ENCODE results near the gene CD2. TPM values are rescaled to one million over a fixed set of nuclear protein-coding genes. Genes with fewer than 3 reads are reported as not detected.

CD2 gene
- polyA plus RNA-seq, 4 donors = 0.19 to 0.60 (median 0.26) TPM

GRCh38 chr1:116726872-116727820, 27.1 kb upstream of the CD2 start:
- no peak for DNase-seq (ENCODE audit: low read depth in 4 of 4, low spot score in 3 of 4)

GRCh38 chr1:116731439-116731838, 22.8 kb upstream of the CD2 start:
- DNase-seq (ENCODE audit: low read depth in 4 of 4, low spot score in 3 of 4) = no peak

GRCh38 chr1:116732726-116733125, 21.5 kb upstream of the CD2 start:
- DNase-seq (ENCODE audit: low read depth in 4 of 4, low spot score in 3 of 4) = no peak

GRCh38 chr1:116733476-116734365, 20.5 kb upstream of the CD2 start:
- DNase-seq (ENCODE audit: low read depth in 4 of 4, low spot score in 3 of 4) = no peak

GRCh38 chr1:116735246-116735645, 19.0 kb upstream of the CD2 start:
- no peak for DNase-seq (ENCODE audit: low read depth in 4 of 4, low spot score in 3 of 4)

GRCh38 chr1:116737020-116737854, 17.0 kb upstream of the CD2 start:
- peak in 2 of 4 donors; percentile 2 to 12 for DNase-seq (ENCODE audit: low read depth in 4 of 4, low spot score in 3 of 4)

- no peak for DNase-seq (ENCODE audit: low read depth in 4 of 4, low spot score in 3 of 4)
Observed at GRCh38 chr1:116737855-116738321, 16.3 kb upstream of the CD2 start.

- no peak for DNase-seq (ENCODE audit: low read depth in 4 of 4, low spot score in 3 of 4)
Observed at GRCh38 chr1:116738673-116739370, 15.4 kb upstream of the CD2 start.

GRCh38 chr1:116739371-116740012, 14.7 kb upstream of the CD2 start:
- no peak for DNase-seq (ENCODE audit: low read depth in 4 of 4, low spot score in 3 of 4)

GRCh38 chr1:116740296-116740695, 13.9 kb upstream of the CD2 start:
- no peak for DNase-seq (ENCODE audit: low read depth in 4 of 4, low spot score in 3 of 4)

- no peak for DNase-seq (ENCODE audit: low read depth in 4 of 4, low spot score in 3 of 4)
Observed at GRCh38 chr1:116740746-116741145, 13.5 kb upstream of the CD2 start.

GRCh38 chr1:116741836-116742565, 12.2 kb upstream of the CD2 start:
- DNase-seq (ENCODE audit: low read depth in 4 of 4, low spot score in 3 of 4) = no peak

GRCh38 chr1:116743535-116743934, 10.7 kb upstream of the CD2 start:
- no peak for DNase-seq (ENCODE audit: low read depth in 4 of 4, low spot score in 3 of 4)

- no peak for DNase-seq (ENCODE audit: low read depth in 4 of 4, low spot score in 3 of 4)
Observed at GRCh38 chr1:116748272-116748671, 6.0 kb upstream of the CD2 start.

GRCh38 chr1:116751146-116751545, 3.1 kb upstream of the CD2 start:
- DNase-seq (ENCODE audit: low read depth in 4 of 4, low spot score in 3 of 4) = no peak

GRCh38 chr1:116751621-116752020, 2.6 kb upstream of the CD2 start:
- no peak for DNase-seq (ENCODE audit: low read depth in 4 of 4, low spot score in 3 of 4)

- no peak for DNase-seq (ENCODE audit: low read depth in 4 of 4, low spot score in 3 of 4)
Observed at GRCh38 chr1:116753312-116753711, 918 bp upstream of the CD2 start.

- DNase-seq (ENCODE audit: low read depth in 4 of 4, low spot score in 3 of 4) = no peak
Observed at GRCh38 chr1:116755066-116755465, 836 bp downstream of the CD2 start.

- DNase-seq (ENCODE audit: low read depth in 4 of 4, low spot score in 3 of 4) = no peak
Observed at GRCh38 chr1:116755681-116756080, 1.5 kb downstream of the CD2 start.
